Neural progenitor cell (in vitro differentiated cells): Measurements from ENCODE around the gene MYL3.

ENCODE experiments used
- CTCF ChIP-seq: fragments of 200-600 bp; sonication (generic); IDR thresholded peaks from 2 replicates; pipeline ENCODE4 v1.5.1; 2017; ENCODE audit warnings: antibody characterized with exemption, mild to moderate bottlenecking
- EZH2 ChIP-seq: fragments of 200-600 bp; sonication (generic); IDR thresholded peaks from 2 replicates; pipeline ENCODE4 v1.6.1; 2017; ENCODE audit warnings: antibody characterized with exemption, mild to moderate bottlenecking, moderate library complexity
- EZH2phosphoT487 ChIP-seq: fragments of 200-600 bp; sonication (generic); IDR thresholded peaks from 2 replicates; pipeline ENCODE4 v1.6.1; 2017; ENCODE audit warnings: antibody characterized with exemption

GRCh38 chr3:46867550-46867898 is 4.3 kb upstream of the MYL3 start:
- no peak for TF ChIP-seq CTCF
- no peak for TF ChIP-seq EZH2
- TF ChIP-seq EZH2phosphoT487 = no peak
